TTC549 (cell line): Measurements from ENCODE around the gene ALG1.
"Not testable (repeated sequence)": the region's sequence is repeated elsewhere in the genome, so short reads cannot be mapped to it uniquely, and the experiment has no call there.

Experiments
- FAIRE-seq: peaks from 2 replicates; lab custom pipeline; 2012; peaks lifted over from hg19 to GRCh38; lab: Jason Lieb, UNC

The ALG1 gene

DNA sequence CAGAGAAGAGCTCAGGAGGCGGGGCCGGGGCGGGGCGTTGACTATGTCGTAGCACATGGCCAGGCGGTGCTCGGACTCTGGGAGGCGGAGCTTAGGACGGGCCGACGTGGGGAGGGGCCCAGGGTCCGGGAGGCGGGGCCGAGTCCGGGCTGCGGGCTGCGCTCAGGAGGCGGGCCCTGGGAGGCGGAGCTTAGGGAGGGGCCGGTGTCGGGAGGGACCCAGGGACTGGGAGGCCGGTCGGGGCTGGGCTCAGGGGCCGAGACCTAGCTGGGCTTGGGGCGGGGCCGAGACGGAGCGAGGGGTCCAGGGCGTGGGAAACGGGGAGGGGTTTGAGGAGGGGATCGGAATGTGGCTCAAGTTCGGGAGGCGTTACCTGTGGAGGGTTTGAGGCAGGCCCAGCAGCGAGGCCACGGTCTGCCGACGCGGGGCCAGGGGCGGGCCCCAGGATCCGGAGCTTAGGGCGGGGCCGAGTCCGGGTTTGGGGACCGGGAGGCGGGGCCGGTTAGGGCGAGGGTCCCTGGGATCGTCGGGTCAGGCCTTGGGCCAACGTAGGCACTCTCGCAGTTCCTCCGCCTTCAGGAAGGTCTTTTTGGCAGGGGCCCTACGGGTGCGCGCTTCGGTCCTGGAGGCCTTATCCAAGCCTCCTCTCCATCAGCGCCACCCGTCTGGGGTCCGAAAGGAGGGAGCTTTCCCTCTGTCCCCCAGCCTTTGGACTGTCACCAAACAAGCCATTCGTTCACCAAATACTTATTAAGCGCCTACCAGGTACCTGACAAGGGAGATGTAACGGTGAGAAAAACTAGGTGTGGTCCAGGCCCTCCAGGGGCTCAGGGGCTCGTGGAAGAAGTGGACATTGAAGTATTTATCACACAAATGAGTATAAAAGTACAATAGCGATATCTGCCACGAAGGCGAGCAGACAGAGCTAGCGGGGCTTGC, 26.8 kb downstream of the ALG1 start:
- FAIRE-seq = peak; percentile 82

DNA sequence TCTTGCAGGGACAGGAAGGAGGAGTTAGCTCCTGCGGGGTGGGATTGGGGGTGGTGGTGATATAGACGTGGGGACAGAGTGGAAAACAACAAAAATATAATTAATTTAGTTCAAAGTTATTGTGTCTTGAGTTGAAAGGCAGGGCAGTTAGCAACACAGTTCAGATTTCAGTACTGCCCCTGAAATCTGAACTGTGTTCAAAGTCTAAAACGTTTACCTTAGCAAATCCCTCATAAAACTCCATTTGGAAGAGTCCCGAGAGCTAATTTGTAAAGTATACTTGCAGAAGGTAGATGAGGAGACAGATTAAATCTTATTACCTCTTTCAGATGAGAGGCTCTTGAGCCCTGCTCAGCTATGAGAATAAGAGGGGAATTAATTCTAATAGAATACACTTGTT, 27.5 kb downstream of the ALG1 start:
- FAIRE-seq = not testable (repeated sequence)

DNA sequence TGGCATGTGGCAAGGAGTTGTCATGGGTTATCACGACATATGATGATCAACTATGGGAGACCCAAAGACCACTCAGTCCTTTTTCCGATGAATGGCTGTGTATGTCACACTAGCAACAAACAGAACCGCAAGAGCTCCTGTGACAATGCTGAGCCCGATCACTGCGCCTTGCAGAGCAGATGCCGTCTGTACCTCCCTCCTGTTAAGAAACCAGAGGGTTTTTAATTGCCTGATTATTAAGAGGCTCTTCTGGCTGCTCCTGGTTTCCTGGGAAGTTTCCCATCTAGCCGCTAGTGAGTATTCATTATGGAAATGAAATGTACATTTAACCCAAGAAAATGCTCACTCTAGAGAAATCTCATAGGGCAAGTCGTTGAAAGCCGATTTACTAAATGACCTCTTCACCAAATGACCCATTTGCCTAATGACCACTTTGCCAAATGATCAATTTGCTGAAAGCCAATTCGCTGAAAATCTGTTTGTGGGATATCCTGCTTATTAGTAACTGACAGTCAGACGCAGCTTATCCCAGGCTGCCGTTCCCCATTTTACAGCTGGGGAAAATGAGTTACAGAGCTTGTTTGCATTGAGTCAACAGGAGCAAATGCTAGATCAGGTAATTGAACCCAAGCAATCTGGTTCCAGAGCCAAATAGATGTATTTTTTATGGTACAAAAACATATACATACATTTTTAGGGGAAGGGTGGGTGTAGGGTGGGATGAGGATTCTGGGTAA, 31.8 kb downstream of the ALG1 start:
- not testable (repeated sequence) for FAIRE-seq

DNA sequence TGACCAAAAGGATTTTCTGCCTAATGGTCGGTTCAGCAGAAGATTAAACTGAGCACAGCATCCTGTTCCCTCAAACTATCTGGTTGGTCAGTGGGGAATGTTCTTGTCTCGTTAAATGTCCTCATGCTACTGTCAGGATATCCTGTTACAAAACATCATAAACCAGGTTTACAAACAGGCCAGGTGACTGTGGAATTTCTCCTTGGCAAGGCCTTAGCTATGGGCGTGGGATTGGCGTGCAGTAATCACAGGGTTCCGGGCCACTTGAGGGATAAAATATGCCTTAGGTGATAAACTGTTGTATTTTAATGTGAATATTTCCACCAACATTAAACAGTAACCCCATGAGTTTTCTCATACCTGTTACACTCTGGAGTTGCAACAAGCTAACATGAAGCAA, 33.4 kb downstream of the ALG1 start:
- not testable (repeated sequence) for FAIRE-seq

DNA sequence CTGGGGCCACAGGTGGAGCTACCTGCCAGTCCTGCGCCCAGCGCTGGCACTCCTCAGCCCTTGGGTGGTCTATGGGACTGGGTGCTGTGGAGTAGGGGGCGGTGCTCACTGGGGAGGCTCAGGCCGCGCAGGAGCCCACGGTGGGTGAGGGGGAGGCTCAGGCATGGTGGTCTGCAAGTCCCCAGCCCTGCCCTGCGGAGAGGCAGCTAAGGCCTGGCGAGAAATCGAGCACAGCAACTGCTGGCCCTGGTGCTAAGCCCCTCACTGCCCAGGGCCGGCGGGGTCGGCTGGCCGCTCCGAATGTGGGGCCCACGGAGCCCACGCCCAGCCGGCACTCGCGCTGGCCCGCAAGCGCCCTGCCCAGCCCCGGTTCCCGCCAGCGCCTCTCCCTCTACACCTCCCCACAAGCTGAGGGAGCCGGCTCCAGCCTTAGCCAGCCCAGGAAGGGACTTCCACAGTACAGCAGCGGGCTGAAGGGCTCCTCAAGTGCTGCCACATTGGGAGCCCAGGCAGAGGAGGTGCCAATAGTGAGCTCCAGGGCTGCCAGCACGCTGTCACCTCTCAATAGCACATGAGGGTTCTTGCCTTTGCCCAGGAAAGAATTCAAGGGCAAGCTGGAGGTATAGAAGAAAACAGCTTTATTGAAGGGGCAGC, 37.0 kb downstream of the ALG1 start:
- no peak for FAIRE-seq

DNA sequence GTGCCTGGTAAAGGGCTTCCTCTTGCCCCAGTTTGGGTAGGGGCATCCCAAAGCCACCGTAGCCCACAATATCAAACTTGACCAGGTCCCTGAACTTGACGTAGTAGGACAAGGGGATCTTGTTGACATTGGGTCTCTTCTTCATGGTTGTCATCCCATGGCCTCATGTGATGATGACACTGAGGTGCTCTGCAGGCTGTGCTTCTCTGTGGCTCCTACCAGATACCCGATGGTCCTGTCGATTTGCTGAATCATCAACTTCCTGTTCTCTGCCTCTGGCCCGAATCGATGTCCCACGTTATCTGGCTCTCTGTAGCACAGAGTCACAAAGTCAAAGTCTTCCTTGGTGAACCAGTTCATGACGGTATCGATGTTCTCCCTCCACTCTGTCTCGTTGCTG, 39.3 kb downstream of the ALG1 start:
- FAIRE-seq = not testable (repeated sequence)

DNA sequence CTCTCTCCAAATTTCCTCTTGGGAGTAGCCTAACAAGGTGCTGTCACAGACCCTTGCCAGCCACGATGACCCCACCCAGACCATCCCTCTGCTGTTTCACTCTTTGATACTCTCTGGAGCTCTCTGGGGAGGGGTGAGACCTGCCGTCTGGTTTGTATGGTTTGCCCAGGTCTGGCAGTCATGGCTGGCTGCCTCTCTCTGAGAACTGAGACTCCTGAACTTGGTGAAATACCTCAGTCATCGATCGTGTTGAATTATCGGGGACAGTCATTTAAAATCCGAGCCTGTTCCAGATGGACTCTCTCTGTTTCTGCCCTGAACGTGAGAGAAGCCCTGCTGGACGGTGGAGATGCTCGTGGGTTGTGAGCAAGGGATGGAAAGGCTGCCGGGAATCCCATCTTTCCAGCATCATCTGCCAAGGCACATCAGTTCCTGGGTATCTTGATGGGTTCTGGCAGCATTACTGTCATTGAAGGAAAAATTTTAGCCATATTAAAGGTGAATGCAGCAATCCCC, 45.2 kb downstream of the ALG1 start:
- FAIRE-seq = not testable (repeated sequence)

DNA sequence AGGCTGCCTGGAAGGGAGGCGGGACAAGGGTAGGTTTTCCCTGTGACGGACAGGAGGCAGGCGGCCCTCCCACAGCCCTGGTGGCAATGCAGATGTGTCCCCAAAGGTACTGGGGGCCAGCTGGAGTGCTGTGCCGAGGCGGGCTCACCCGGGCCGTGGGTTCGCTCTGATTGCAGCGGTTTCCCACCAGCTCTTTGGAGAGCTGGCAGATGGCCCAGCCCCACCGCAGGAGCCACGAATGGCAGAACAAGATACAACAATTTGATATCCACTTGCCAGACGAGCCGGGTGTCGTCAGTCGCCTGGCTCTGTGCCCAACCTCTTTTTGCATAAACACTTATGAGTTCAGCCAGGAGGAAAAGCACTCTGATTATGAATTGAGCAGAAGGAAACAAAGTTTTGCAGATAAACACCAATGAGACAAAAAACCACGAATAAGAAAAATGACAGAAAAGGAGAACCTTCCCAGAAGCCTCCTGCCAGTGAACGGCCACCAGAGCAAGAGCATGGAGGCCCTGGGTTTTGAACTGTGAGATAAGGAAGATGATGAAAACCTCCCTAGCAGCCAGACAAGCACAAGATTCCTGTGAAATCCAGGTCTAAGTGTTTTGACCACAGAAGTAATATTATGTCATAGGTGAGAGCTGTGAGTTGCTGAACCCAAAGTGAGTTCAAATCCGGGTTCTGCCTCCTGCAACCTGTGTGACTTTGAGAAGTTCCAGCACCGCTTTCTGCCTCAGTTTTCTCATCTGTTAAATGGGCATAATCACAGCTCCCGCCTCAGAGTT, 45.9 kb downstream of the ALG1 start:
- FAIRE-seq = not testable (repeated sequence)

DNA sequence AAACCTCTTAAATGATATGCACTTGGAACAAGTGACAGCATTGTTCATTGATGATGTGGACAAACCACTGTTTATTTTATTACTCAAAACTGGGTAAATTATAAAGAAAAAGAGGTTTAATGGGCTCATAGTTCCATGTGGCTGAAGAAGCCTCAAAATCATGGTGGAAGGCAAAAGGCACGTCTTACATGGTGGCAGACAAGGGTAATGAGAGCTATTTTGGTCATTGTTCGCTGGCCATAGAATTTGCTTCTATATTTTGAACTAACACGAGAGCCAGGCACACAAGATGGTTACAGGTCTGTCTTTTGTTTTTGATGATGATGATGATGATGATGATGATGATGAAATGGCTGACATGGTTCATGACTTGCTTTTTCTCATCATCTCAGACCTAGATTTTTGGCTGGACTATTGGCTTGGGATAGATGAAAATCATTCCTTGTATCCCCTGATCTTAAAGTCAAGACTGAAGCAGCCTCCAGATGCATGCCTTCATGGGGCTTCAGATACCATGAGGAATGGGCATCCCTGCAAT, 59.9 kb downstream of the ALG1 start:
- not testable (repeated sequence) for FAIRE-seq

DNA sequence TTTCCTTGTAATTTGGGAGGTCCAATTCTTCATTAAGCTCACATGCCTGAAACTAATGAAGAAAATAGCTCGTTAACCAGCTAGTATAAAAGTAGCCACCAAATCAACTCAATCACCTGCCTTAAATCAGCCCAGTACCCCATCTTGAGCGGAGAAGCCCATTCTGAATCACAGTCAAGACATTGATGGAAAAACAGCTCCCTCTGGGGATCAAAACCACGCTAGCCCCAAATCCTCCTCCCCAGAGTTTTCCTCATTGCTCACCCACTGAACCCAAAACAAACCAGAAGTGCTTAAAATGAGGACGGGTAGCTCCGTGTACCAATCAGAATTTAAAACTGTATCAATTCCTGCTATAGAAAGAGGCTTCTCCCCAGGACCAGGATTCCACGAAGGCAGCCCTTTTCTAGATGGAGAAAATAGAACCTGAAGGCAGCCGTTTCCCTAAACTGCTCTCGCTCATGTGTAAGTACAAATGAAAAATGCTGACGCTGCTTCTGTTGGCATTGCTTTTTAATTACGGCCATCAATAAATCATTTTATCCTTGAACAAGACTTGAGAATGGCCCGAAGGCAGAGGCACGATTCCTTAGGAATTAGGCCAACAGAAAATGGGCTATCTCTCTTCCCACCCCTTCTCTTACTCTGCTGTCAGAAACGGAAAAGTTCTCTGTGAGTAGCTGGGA, 61.4 kb downstream of the ALG1 start:
- FAIRE-seq = not testable (repeated sequence)

DNA sequence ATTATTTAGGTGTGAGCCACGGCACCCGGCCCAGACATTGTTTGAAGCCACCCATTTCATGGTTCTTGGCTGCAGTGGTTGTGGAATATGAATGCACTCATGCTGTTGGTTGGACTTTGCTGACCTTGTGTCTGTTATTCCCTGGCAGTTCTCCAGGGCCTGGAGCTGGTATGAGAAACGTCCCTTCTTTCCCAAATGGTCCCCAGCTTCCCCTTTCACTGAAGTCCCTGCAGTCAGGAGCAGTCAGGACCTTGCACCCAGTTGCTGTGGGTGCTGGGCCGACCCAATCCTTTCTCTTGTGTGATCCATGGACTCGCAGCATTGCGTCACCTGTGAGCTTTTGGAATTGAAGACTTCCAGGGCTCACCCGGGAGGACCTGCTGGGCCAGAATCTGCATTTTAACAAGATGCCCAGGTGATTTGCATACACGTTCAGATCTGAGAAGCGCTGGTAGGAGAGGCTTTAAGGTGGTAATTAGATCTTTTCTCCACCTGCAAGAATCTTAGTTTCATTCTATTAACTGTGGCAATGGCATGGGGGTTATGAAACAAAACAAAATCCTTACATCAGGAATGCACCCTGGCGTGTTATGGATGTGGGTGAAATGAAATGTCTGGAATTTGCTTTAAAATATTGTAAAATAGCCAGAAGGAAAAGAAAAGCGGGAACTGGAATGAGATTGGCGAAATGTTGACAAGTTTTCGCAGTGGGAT, 63.3 kb downstream of the ALG1 start:
- FAIRE-seq = not testable (repeated sequence)
